H9 (cell line): ENCODE results near the gene PICALM. TPM values are rescaled to one million over a fixed set of nuclear protein-coding genes. Genes with fewer than 3 reads are reported as not detected.

Experiments used
- DNase-seq: peaks from one replicate; pipeline ENCODE4 v3.0.0-alpha.2; 2017
- H2AFZ ChIP-seq: one replicate; pipeline ENCODE4 v1.6.1; 2013; ENCODE audit warnings: mild to moderate bottlenecking, low read length, control low read depth, moderate library complexity
- H2AK5ac ChIP-seq: 2 replicates; pipeline ENCODE4 v1.6.1; 2013; ENCODE audit warnings: low read length, control low read depth, mixed read lengths; ENCODE audit not compliant: insufficient read length
- H2BK120ac ChIP-seq: one replicate; pipeline ENCODE4 v1.6.1; 2013; ENCODE audit warnings: low read depth, mild to moderate bottlenecking, low read length, control low read depth, inconsistent platforms; ENCODE audit not compliant: poor library complexity, severe bottlenecking
- H2BK12ac ChIP-seq: 2 replicates; pipeline ENCODE4 v1.6.1; 2013; ENCODE audit warnings: low read length, control low read depth, mixed read lengths, low read depth; ENCODE audit not compliant: insufficient read length
- H2BK15ac ChIP-seq: 2 replicates; pipeline ENCODE4 v1.6.1; 2013; ENCODE audit warnings: low read depth, low read length, control low read depth
- H2BK20ac ChIP-seq: one replicate; pipeline ENCODE4 v1.6.1; 2013; ENCODE audit warnings: low read depth, mild to moderate bottlenecking, low read length, control low read depth, inconsistent platforms; ENCODE audit not compliant: poor library complexity, severe bottlenecking
- H2BK5ac ChIP-seq: 2 replicates; pipeline ENCODE4 v1.6.1; 2013; ENCODE audit warnings: low read length, control low read depth, mixed read lengths; ENCODE audit not compliant: insufficient read length
- H3K14ac ChIP-seq: 2 replicates; pipeline ENCODE4 v1.6.1; 2013; ENCODE audit warnings: low read length, control low read depth; ENCODE audit not compliant: insufficient read depth
- H3K18ac ChIP-seq: 2 replicates; pipeline ENCODE4 v1.6.1; 2013; ENCODE audit warnings: low read depth, mild to moderate bottlenecking, mixed read lengths, low read length, control low read depth; ENCODE audit not compliant: insufficient read length
- H3K23ac ChIP-seq: 2 replicates; pipeline ENCODE4 v1.6.1; 2013; ENCODE audit warnings: low read length, control low read depth, mixed read lengths, low read depth; ENCODE audit not compliant: insufficient read length
- H3K23me2 ChIP-seq: 2 replicates; pipeline ENCODE4 v1.6.1; 2013; ENCODE audit warnings: low read depth, mild to moderate bottlenecking, mixed read lengths, low read length, control low read depth; ENCODE audit not compliant: insufficient read length, poor library complexity, severe bottlenecking
- H3K27ac ChIP-seq: 2 replicates; pipeline ENCODE4 v1.5.1; 2013; ENCODE audit warnings: low read length, control low read depth, mixed read lengths, low read depth; ENCODE audit not compliant: insufficient read length
- H3K27me3 ChIP-seq: 2 replicates; pipeline ENCODE4 v1.6.1; 2013; ENCODE audit warnings: low read length, control low read depth, inconsistent platforms; ENCODE audit not compliant: insufficient read depth
- H3K4ac ChIP-seq: 2 replicates; pipeline ENCODE4 v1.6.1; 2013; ENCODE audit warnings: low read depth, mild to moderate bottlenecking, control low read depth, inconsistent platforms, low read length, moderate library complexity
- H3K4me1 ChIP-seq: 2 replicates; pipeline ENCODE4 v1.6.1; 2013; ENCODE audit warnings: low read length, control low read depth, inconsistent platforms; ENCODE audit not compliant: insufficient read depth
- H3K4me2 ChIP-seq: 2 replicates; pipeline ENCODE4 v1.6.1; 2013; ENCODE audit warnings: low read length, control low read depth, mixed read lengths; ENCODE audit not compliant: insufficient read length, insufficient read depth
- H3K56ac ChIP-seq: 2 replicates; pipeline ENCODE4 v1.6.1; 2013; ENCODE audit warnings: low read depth, mild to moderate bottlenecking, mixed read lengths, low read length, control low read depth; ENCODE audit not compliant: insufficient read length
- H3K79me1 ChIP-seq: 2 replicates; pipeline ENCODE4 v1.6.1; 2013; ENCODE audit warnings: low read depth, mild to moderate bottlenecking, moderate library complexity, low read length, control low read depth, inconsistent platforms; ENCODE audit not compliant: insufficient read depth, poor library complexity, severe bottlenecking
- H3K79me2 ChIP-seq: 2 replicates; pipeline ENCODE4 v1.6.1; 2013; ENCODE audit warnings: low read length, control low read depth, inconsistent platforms; ENCODE audit not compliant: insufficient read depth
- H3K9ac ChIP-seq: 2 replicates; pipeline ENCODE4 v1.6.1; 2013; ENCODE audit warnings: low read length, control low read depth, mixed read lengths; ENCODE audit not compliant: insufficient read length; ENCODE audit errors: extremely low read depth
- H3K9me3 ChIP-seq: one replicate; pipeline ENCODE4 v1.6.1; 2013; ENCODE audit warnings: low read depth, low read length, inconsistent platforms; ENCODE audit not compliant: control insufficient read depth
- H3T11ph ChIP-seq: one replicate; pipeline ENCODE4 v1.6.1; 2013; ENCODE audit warnings: mild to moderate bottlenecking, low read length, control low read depth, inconsistent platforms
- H4K20me1 ChIP-seq: one replicate; pipeline ENCODE4 v1.6.1; 2013; ENCODE audit not compliant: control insufficient read depth, insufficient read length, insufficient read depth
- H4K5ac ChIP-seq: 2 replicates; pipeline ENCODE4 v1.6.1; 2013; ENCODE audit warnings: low read depth, mild to moderate bottlenecking, mixed read lengths, low read length, control low read depth; ENCODE audit not compliant: insufficient read length
- H4K8ac ChIP-seq: replicated peaks from 2 replicates; pipeline ENCODE4 v1.6.1; 2013; ENCODE audit warnings: low read length, control low read depth, mixed read lengths, low read depth; ENCODE audit not compliant: insufficient read length
- H4K91ac ChIP-seq: 2 replicates; pipeline ENCODE4 v1.6.1; 2013; ENCODE audit warnings: low read depth, mild to moderate bottlenecking, moderate library complexity, mixed read lengths, low read length, control low read depth; ENCODE audit not compliant: insufficient read length
- H3K27ac Mint-ChIP-seq, 3 experiments: 2 replicates in 2 of 3; 3 replicates in 1 of 3; pipeline ENCODE4 v1.8.0; 2020 to 2021; ENCODE audit warnings: mixed read lengths in 3 of 3, mild to moderate bottlenecking in 1 of 3, moderate library complexity in 1 of 3
- H3K27me3 Mint-ChIP-seq: 2 replicates; pipeline ENCODE4 v1.8.0; 2021; ENCODE audit warnings: low read depth, mild to moderate bottlenecking, moderate library complexity, mixed read lengths
- H3K36me3 Mint-ChIP-seq, 3 experiments: 2 replicates in 2 of 3; 3 replicates in 1 of 3; pipeline ENCODE4 v1.8.0; 2020 to 2021; ENCODE audit warnings: low read depth in 3 of 3, mixed read lengths in 3 of 3; ENCODE audit not compliant: insufficient read depth in 1 of 3
- H3K4me1 Mint-ChIP-seq, 2 experiments: 2 replicates each; pipeline ENCODE4 v1.8.0; 2020; ENCODE audit warnings: mixed read lengths in 2 of 2
- H3K4me3 Mint-ChIP-seq, 2 experiments: 2 replicates in 1 of 2; 3 replicates in 1 of 2; pipeline ENCODE4 v1.8.0; 2020 to 2021; ENCODE audit warnings: mild to moderate bottlenecking in 2 of 2, mixed read lengths in 2 of 2, moderate library complexity in 1 of 2
- H3K9me3 Mint-ChIP-seq, 2 experiments: 2 replicates in 1 of 2; 3 replicates in 1 of 2; pipeline ENCODE4 v1.8.0; 2020; ENCODE audit warnings: mild to moderate bottlenecking in 2 of 2, mixed read lengths in 2 of 2, moderate library complexity in 1 of 2
- CTCF ChIP-seq: fragments of 200-600 bp; sonication (generic); conservative IDR thresholded peaks from 3 replicates; pipeline ENCODE4 v1.8.0; 2021; ENCODE audit warnings: antibody characterized with exemption, mild to moderate bottlenecking
- WGBS: extraction: QIAGEN DNeasy Blood & Tissue Kit; methylation state at CpG from one replicate; pipeline ENCODE4 v1.1.7; 2013; ENCODE audit warnings: missing lambda C conversion rate, low lambda C conversion rate, mixed read lengths; ENCODE audit not compliant: insufficient read length; ENCODE audit errors: extremely low coverage; 5-methylcytosine and 5-hydroxymethylcytosine counted together
- total RNA-seq: library from RNA; stranded (reverse); gene quantifications from 2 replicates; pipeline ENCODE4 v1.2.1, GENCODE V29; 2021

PICALM gene
- total RNA-seq, 1 experiment from 2014 or later: 76.4 TPM

- H4K20me1 ChIP-seq: no peaks in the 10 kb centered on the region
- no peaks in the 10 kb centered on the region for H3K9me3 ChIP-seq
- H2AK5ac ChIP-seq: no peak overlapping the region
- H3K56ac ChIP-seq: no peak overlapping the region
- no peaks in the 10 kb centered on the region for H3K27me3 ChIP-seq
- H3K79me2 ChIP-seq: no peaks in the 10 kb centered on the region
- no peaks in the 10 kb centered on the region for H3K79me1 ChIP-seq
- H3K23ac ChIP-seq: no peak overlapping the region
- no peak overlapping the region for H2BK12ac ChIP-seq
- H3K9ac ChIP-seq: no peak overlapping the region
- no peak for DNase-seq
- H3K4me1 Mint-ChIP-seq: no peaks in the 10 kb centered on the region
- no CpG with 5 or more reads among the region's 3 CpGs for WGBS
- H2AFZ ChIP-seq: no peak overlapping the region
- no peak overlapping the region for H4K5ac ChIP-seq
- no peak overlapping the region for H2BK15ac ChIP-seq
- no peak overlapping the region for H2BK20ac ChIP-seq
- no peak overlapping the region for H4K91ac ChIP-seq
- no peak overlapping the region for H2BK120ac ChIP-seq
- H3K9me3 Mint-ChIP-seq: peaks cover 3 to 4% of the 10 kb centered on the region in 2 experiments; a peak in 4 of 5 replicates
- no peak overlapping the region for H3K27ac ChIP-seq
- no peak overlapping the region for H3K4me2 ChIP-seq
- H3K27me3 Mint-ChIP-seq: no peaks in the 10 kb centered on the region
- H3K18ac ChIP-seq: no peak overlapping the region
- no peak overlapping the region for H3K4ac ChIP-seq
- no peak overlapping the region for H4K8ac ChIP-seq
- H3K14ac ChIP-seq: no peak overlapping the region
- H3K36me3 Mint-ChIP-seq: peaks cover 0 to 4% (median 0%) of the 10 kb centered on the region in 3 experiments; a peak in 1 of 7 replicates
- H3K4me1 ChIP-seq: no peaks in the 10 kb centered on the region
- no peak overlapping the region for H3K4me3 Mint-ChIP-seq
- no peak overlapping the region for H3T11ph ChIP-seq
- no peak for TF ChIP-seq CTCF
- H3K27ac Mint-ChIP-seq: peak overlapping the region in 1 of 3 experiments; percentile 18; a peak in 1 of 7 replicates
- no peaks in the 10 kb centered on the region for H3K23me2 ChIP-seq
- H2BK5ac ChIP-seq: no peak overlapping the region
Observed at GRCh38 chr11:86115542-86116385, 46.9 kb upstream of the PICALM start.
